Esophagus muscularis mucosa (tissue), 4 donors: Measurements from ENCODE around the gene DIS3L. TPM values are rescaled to one million over a fixed set of nuclear protein-coding genes. Genes with fewer than 3 reads are reported as not detected.

ENCODE experiments used
- DNase-seq: peaks from one replicate; pipeline ENCODE4 v3.0.0-alpha.2; 2017; ENCODE audit errors: extremely low spot score
- H3K27ac ChIP-seq, 4 donors: fragments of 200-600 bp; sonication (generic); replicated peaks in 1 of 4; 1 replicate in 3 of 4; 2 replicates in 1 of 4; pipeline ENCODE4 v1.5.1; 2016 to 2019; ENCODE audit warnings: mild to moderate bottlenecking in 1 of 4
- H3K27me3 ChIP-seq, 4 donors: fragments of 200-600 bp; sonication (generic); one replicate each; pipeline versions ENCODE4 v1.5.1 to v1.6.0; 2016 to 2019
- H3K36me3 ChIP-seq, 4 donors: fragments of 200-600 bp; sonication (generic); one replicate each; pipeline ENCODE4 v1.5.1; 2016 to 2019
- H3K4me1 ChIP-seq, 4 donors: fragments of 200-600 bp; sonication (generic); one replicate each; pipeline ENCODE4 v1.5.1; 2016 to 2019
- H3K4me3 ChIP-seq, 4 donors: fragments of 200-600 bp; sonication (generic); 1 replicate in 2 of 4; 2 replicates in 2 of 4; pipeline ENCODE4 v1.5.1; 2016 to 2019; ENCODE audit warnings: mild to moderate bottlenecking in 4 of 4, moderate library complexity in 1 of 4
- H3K9me3 ChIP-seq, 4 donors: fragments of 200-600 bp; sonication (generic); 1 replicate in 3 of 4; 2 replicates in 1 of 4; pipeline ENCODE4 v1.5.1; 2016 to 2019
- EP300 ChIP-seq: sonication (generic); formaldehyde crosslinking; IDR thresholded peaks from one replicate; pipeline ENCODE4 v1.6.1; 2017; ENCODE audit warnings: antibody characterized with exemption
- POLR2A ChIP-seq: fragments of 450-650 bp; IDR thresholded peaks from one replicate; pipeline ENCODE4 v1.6.1; 2017; ENCODE audit warnings: antibody characterized with exemption, moderate library complexity, mild to moderate bottlenecking, low read depth
- POLR2AphosphoS5 ChIP-seq, 2 donors: sonication (generic); formaldehyde crosslinking; IDR thresholded peaks; one replicate each; pipeline ENCODE4 v1.6.1; 2017; ENCODE audit warnings: antibody characterized with exemption in 2 of 2
- WGBS: methylation state at CpG from one replicate; pipeline ENCODE4 v1.1.5; 2018; 5-methylcytosine and 5-hydroxymethylcytosine counted together
- intact Hi-C: fragments of 100-400 bp; cut with DNase I; formaldehyde crosslinking; loops from one replicate; pipeline ENCODE4 v1.15.1; 2023
- total RNA-seq, 4 donors: library from RNA; depleted of rRNA; stranded (reverse); fragments of >200 nt; gene quantifications; one replicate each; pipeline versions ENCODE4 v1.1.0 to v1.2.1, GENCODE V29; 2016
- TF ChIP-seq, protein P1 (sequence below), 3 experiments: fragments of 200-600 bp in 2 of 3; fragments of 450-650 bp in 1 of 3; sonication (generic) in 2 of 3; IDR thresholded peaks; one replicate each; pipeline ENCODE4 v1.5.1; 2017 to 2019; ENCODE audit warnings: antibody characterized with exemption in 3 of 3, mild to moderate bottlenecking in 2 of 3, moderate library complexity in 1 of 3

The DIS3L gene
- total RNA-seq, 4 donors from 2014 or later: 33.3 to 47.9 (median 34.8) TPM

DNA sequence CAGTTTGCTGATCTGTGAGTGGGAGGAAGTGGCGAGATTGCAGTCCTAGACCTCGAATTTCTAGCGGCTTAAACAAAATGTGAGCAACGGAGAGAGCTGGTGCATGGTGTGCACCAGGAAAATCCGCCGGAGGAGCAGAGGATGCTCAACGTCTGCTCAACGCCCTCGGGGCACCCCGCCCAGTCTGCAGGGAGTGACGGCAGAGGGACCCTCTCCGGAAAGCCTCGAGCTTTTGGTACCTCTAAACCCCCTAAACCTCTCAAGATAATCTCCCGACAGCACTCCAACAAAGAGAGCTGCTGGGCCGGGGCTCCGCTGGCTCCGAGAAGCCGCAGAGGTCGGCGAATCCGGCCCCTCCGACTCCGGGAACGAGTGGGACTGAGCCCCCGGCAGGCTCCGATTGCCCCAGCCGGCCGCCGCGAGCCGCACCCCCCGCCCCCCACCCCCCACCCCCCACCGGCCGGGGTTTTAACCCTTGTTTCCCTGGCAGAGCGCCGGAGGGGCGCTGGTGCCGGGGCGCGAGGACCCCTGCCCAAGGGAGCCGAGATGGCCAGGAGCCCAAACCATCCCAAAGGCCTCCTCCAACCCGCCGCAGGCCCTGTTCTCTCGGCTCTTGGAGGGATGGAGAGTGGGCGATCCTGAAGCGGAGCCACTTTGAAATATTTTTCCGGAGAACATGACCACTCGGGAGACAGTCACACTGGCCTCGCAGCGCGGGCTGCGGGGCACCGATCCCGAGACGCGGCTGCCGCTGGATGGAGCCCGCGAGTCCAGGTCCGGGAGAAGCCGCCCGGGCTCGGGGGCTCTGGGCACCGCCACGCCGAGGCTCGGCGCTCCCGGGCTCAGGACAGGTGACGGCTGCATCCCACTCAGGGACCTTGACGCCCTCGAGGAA, 41.3 kb upstream of the DIS3L start:
- TF ChIP-seq, protein P1, sequence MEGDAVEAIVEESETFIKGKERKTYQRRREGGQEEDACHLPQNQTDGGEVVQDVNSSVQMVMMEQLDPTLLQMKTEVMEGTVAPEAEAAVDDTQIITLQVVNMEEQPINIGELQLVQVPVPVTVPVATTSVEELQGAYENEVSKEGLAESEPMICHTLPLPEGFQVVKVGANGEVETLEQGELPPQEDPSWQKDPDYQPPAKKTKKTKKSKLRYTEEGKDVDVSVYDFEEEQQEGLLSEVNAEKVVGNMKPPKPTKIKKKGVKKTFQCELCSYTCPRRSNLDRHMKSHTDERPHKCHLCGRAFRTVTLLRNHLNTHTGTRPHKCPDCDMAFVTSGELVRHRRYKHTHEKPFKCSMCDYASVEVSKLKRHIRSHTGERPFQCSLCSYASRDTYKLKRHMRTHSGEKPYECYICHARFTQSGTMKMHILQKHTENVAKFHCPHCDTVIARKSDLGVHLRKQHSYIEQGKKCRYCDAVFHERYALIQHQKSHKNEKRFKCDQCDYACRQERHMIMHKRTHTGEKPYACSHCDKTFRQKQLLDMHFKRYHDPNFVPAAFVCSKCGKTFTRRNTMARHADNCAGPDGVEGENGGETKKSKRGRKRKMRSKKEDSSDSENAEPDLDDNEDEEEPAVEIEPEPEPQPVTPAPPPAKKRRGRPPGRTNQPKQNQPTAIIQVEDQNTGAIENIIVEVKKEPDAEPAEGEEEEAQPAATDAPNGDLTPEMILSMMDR (IDR thresholded peaks at IDR 0.05): peak; percentile 38 to 80 (median 47)
- no peak for TF ChIP-seq POLR2AphosphoS5 (IDR thresholded peaks at IDR 0.05)
- intact Hi-C loops: loop anchor here (5.0 kb wide), 1 partner anchor 35 kb away; no protein-coding TSS in a partner anchor
- H3K36me3 ChIP-seq: no peaks in the 10 kb centered on the region
- no peaks in the 10 kb centered on the region for H3K9me3 ChIP-seq
- no peak overlapping the region for H3K27ac ChIP-seq
- H3K4me1 ChIP-seq: peaks cover 27 to 35% (median 33%) of the 10 kb centered on the region in 4 donors
- peaks cover 0 to 79% (median 38%) of the 10 kb centered on the region in 4 donors for H3K27me3 ChIP-seq
- no peak for DNase-seq
- WGBS: 4% methylated on average over 64 of the region's 72 CpGs
- H3K4me3 ChIP-seq: peak overlapping the region; percentile 57 to 67 (median 64)

DNA sequence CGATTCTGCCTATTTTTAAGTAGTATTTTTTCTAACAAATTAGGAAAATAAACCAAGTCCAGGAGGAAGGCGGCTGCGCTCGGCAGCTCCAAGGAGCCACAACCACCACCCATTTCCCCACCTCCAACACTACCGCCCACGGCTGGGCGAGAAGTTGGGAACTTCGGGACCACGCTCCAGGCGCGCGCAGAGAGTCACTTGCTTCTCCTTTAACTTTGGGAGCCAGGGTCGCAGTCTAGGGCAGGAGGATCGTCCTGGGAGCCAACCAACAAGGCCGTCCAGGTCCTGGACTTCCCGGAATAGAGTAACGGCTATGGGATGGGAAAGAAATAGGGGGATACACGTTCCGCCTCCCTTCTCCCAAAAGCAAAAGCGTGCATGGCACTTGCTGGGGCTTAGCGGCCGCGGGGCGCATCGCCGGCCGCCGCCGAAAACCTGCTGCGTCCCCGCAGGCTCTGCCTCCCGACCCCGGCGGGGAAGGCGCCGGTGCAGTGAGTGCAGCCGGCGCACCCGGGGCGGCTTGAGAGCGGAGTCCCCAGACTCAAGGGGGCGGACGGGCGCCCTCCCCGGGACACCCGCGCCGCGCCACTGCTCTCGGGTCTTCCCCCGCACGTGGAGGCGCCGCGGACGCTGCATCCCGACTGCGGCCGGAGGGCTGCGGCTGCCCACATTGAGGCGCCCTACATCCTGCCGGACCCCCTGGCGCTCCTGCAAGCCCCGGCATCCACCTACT, 40.5 kb upstream of the DIS3L start:
- Histone ChIP-seq H3K9me3 (no peaks in the 10 kb centered on the region), H3K27me3 (peaks cover 0 to 83% (median 38%) of the 10 kb centered on the region in 4 donors), H3K36me3 (no peaks in the 10 kb centered on the region), H3K4me1 (peaks cover 27 to 35% (median 33%) of the 10 kb centered on the region in 4 donors), H3K27ac (no peak overlapping the region), H3K4me3 (peak overlapping the region; percentile 57 to 67 (median 64))
- WGBS: 4% methylated on average over 12 of the region's 64 CpGs
- intact Hi-C loops: loop anchor here (5.0 kb wide), 1 partner anchor 34 kb away; no protein-coding TSS in a partner anchor
- no peak for DNase-seq
- TF ChIP-seq POLR2AphosphoS5 (IDR thresholded peaks at IDR 0.05): no peak
- TF ChIP-seq, protein P1 (IDR thresholded peaks at IDR 0.05): no peak
- no peak for TF ChIP-seq EP300
- no peak for TF ChIP-seq POLR2A

DNA sequence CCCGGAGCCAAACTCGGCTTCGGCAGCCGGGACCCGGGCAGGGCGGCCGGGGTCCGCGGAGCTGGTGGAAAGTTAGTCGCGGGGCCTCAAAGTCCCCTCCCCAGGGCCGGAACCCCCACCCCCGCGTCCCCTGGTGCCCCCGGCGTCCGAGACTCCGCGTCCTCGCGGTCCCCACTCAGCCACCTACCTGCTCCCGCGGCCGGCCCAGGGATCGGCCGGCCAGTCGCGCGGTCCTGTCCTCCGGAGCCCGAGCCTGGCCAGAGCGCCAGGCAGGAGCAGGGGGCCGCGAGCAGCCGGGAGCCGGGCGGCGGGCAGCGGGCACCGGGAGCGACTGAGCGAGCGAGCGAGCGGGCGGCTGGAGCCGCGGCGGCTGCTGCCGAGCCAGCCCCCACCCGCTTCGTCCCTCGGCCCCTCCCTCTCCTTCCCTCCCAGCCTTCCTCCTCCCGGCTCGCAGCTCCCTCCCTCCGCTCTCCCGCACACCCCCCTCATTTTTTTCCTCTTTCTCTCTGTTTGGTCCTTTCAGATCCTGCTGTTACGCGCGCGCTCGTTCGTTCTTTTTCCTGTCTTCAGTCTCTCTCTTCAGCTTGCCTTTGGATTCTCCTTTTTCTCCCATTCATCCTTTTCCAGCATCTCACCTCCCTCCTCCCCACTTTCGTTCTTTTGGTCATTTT, 39.8 kb upstream of the DIS3L start, which contains the start of gene MEGF11:
Gene MEGF11, minus strand, starts transcription at position 333 of the 671 bp plus-strand sequence. CDS start 125,347 bp downstream, outside the sequence.
- H3K4me3 ChIP-seq: peak within 1 kb of the TSS; percentile 57 to 67 (median 64)
- H3K9me3 ChIP-seq: no peaks in the 10 kb centered on the region
- no peaks in the 10 kb centered on the region for H3K36me3 ChIP-seq
- peaks cover 0 to 90% (median 38%) of the 10 kb centered on the region in 4 donors for H3K27me3 ChIP-seq
- H3K27ac ChIP-seq: no peak within 1 kb of the TSS
- peaks cover 27 to 35% (median 33%) of the 10 kb centered on the region in 4 donors for H3K4me1 ChIP-seq
- no peak for TF ChIP-seq POLR2AphosphoS5 (IDR thresholded peaks at IDR 0.05)
- TF ChIP-seq, protein P1 (IDR thresholded peaks at IDR 0.05): no peak
- no peak for TF ChIP-seq POLR2A
- no peak for TF ChIP-seq EP300
- intact Hi-C loops: loop anchor here (5.0 kb wide), 1 partner anchor 34 kb away; no protein-coding TSS in a partner anchor
- under 1% methylated on average over 27 of the region's 64 CpGs for WGBS
- DNase-seq: no peak

- H3K27me3 ChIP-seq: peaks cover 0 to 90% (median 38%) of the 10 kb centered on the region in 4 donors
- peak overlapping the region; percentile 57 to 67 (median 64) for H3K4me3 ChIP-seq
- 10% methylated on average over 34 of the region's 36 CpGs for WGBS
- peaks cover 27 to 35% (median 33%) of the 10 kb centered on the region in 4 donors for H3K4me1 ChIP-seq
- intact Hi-C loops: loop anchor here (5.0 kb wide), 1 partner anchor 33 kb away; no protein-coding TSS in a partner anchor
- no peak for DNase-seq
- no peaks in the 10 kb centered on the region for H3K36me3 ChIP-seq
- no peak overlapping the region for H3K27ac ChIP-seq
- TF ChIP-seq EP300: no peak
- no peak for TF ChIP-seq POLR2AphosphoS5 (IDR thresholded peaks at IDR 0.05)
- TF ChIP-seq POLR2A: no peak
- TF ChIP-seq, protein P1 (IDR thresholded peaks at IDR 0.05): no peak
- H3K9me3 ChIP-seq: no peaks in the 10 kb centered on the region
These were observed 39.0 kb upstream of the DIS3L start for GRCh38 chr15:66254089-66254950.
